ENCODE measurements around the gene ZDHHC19.
"Not testable (repeated sequence)": the region's sequence is repeated elsewhere in the genome, so short reads cannot be mapped to it uniquely, and the experiment has no call there.

Gene ZDHHC19

GRCh38 chr3:196198771-196199753, 12.1 kb downstream of the ZDHHC19 start:
- no peak for DNase-seq

DNA sequence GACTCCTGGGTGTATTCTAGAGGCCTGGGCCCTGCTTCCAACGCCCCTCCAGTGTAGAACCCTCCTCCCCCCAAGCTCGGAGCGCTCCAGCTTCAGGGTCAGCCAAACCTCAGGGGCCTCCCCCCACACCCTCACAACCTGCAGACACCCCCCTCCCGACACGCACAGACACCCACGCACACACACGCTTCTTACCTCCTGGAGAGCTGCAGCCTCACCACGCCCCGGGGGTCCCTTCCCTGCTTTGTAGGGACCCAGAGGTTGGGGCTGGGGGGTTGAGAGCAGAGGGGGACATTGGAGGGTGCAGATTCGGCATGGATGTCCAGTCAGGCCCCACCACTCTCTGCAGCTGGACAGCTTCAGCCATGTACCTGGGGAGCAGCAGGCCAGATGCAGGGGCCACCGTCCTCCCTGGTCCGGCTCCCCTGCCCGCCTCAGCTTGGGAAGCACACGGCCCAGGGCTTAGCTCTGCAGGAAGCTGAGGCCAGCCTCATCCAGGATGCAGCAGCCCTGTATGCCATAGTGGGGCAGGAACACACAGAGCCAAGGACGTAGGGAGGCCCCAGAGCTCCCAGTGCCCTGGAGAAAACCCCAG, 13.0 kb downstream of the ZDHHC19 start:
- DNase-seq: no peak

DNA sequence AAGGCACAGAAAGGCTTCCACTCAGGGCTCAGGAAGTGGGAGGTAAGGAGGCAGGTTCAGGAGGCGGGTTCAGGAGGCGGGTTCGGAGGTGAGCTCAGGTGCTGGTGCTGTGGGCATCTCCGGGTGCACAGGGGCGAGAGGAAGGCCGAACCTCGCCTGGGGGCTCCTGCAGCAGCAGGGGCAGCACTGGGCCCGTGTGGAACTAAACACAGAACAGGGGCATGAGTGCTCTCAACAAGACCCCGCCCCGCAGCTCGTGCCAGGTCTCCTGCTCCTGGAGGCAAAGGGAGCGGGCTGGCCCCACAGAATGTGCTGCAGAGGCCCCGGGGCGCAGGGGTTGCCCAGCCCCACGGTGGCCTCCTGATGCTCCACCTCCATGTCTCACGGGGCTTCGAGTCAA, 13.7 kb downstream of the ZDHHC19 start:
- DNase-seq: no peak

DNA sequence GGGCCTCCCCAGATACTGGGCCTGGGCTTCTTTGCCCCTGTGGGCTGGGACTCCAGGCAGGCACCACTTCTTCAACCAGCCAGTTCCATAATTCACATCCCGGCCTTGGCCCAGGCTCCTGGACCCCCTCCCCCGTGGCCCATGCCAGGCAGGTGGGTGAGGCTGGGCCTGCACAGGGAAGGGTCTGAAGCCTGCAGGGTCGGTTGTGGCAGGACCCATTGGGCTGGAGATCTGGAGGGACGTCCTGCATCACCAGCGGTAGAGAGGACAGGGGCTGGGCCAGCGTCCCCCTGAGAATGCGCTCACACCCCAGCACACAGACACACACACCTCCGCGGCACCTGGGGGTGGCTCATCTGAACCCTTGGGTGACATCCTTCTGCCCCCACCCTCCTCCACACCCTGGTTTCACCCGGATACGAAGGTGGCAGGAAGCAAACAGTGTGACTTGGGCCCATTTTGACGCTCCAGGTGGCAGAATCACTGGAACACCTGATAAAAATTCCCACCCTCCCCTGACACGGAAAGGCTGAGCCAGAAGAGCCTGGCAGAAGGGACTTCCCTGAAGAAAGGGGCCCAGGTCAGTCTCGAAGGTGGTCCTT, 15.4 kb downstream of the ZDHHC19 start:
- DNase-seq: no peak

- DNase-seq: no peak
These were observed 16.7 kb downstream of the ZDHHC19 start for GRCh38 chr3:196194542-196194915.

GRCh38 chr3:196193736-196194541, 17.3 kb downstream of the ZDHHC19 start:
- DNase-seq: peak; percentile 48

GRCh38 chr3:196193133-196193735, 18.0 kb downstream of the ZDHHC19 start:
- DNase-seq: no peak

- no peak for DNase-seq
These were observed 18.6 kb downstream of the ZDHHC19 start for GRCh38 chr3:196192524-196193051.

DNA sequence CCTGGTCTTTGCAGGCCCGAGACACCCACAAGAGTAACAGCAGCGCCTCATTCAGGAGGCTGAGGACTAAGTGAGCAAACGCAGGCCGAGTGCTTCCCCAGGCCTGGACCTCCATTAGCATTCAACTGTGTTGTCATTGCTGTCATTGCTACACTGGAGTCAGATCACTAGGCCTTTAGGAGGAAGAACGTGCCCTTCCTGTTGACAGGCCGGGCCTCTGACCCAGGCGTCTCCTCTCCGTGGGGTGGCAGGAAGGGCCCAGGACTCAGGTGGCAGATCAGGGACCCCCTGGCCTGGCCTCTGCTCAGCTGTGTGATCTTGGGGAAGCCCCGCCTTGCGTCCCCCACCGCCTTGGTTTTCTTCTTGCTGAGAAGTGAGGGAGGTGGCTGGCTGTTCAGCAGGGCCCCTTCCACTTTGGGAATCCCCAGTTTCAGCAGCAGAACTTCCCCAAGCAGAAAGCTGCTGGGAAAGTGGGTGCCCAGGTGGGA, 19.1 kb downstream of the ZDHHC19 start:
- DNase-seq: peak; percentile 79

- no peak for DNase-seq
These were observed 21.4 kb downstream of the ZDHHC19 start for GRCh38 chr3:196189566-196190347.

GRCh38 chr3:196186651-196187573, 24.3 kb downstream of the ZDHHC19 start:
- no peak for DNase-seq

GRCh38 chr3:196184881-196185280, 26.3 kb downstream of the ZDHHC19 start:
- no peak for DNase-seq

GRCh38 chr3:196184169-196184432, 27.1 kb downstream of the ZDHHC19 start:
- not testable (repeated sequence) for DNase-seq

DNA sequence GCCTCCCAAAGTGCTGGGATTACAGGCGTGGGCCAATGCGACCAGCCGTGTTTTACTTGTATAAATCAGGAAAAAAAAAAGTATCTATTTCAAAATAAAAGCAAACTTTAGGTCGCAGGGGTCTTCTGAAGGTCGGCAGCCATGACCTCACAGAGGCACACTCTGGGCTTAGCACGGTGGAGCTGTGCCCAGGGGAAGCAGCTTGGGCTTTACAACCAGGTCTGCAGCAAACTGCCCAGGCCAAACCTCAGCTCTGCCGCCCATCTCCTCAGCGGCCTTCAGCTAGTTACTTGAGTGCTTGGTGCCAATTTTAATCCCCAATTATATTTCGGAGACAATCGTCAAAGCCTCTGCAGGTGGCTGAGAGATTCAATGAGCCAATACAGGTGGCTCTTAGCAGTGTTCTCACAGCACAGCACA, 30.1 kb downstream of the ZDHHC19 start:
- DNase-seq: no peak

GRCh38 chr3:196180346-196180745, 30.9 kb downstream of the ZDHHC19 start:
- no peak for DNase-seq

- DNase-seq: peak; percentile 85
These were observed 31.6 kb downstream of the ZDHHC19 start for GRCh38 chr3:196179380-196180308.

DNA sequence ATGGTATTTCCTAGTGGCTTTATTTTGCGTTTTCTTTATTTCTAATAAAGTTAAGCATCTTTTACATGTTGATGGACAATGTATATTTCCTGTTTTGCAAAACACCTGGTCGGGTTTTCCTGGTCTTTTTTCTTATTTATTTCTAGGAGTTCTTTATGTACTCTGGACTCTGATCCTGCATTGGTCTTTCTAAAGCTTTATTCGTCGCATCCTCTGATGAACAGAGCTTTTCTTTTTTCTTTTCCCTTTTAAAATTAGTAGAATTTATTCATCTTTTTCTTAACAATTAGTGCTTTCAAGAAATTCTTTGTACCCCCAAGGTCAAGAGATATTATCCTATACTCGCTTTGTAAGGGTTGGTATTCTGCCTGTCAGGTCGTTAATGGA, 32.2 kb downstream of the ZDHHC19 start:
- no peak for DNase-seq

DNA sequence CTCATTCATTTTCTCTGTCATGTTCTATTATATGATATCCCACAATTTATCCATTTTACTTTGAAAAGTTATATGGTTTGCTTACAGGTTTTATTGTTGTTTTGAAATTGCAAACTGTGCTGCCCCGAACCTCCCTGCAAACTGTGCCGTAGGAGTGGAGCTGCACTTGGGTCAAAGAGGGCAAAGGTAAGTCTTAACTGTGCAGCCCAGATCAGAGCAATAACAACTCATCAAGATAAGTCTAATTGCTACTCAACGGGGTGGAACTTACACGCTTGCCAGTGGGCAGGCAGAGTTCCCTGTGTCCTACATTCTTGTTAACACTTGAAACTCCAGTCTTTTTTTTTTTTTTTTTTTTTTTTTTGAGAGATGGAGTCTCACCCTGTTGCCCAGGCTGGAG, 33.2 kb downstream of the ZDHHC19 start:
- no peak for DNase-seq

- DNase-seq: no peak
These were observed 33.6 kb downstream of the ZDHHC19 start for GRCh38 chr3:196177567-196177966.

Data from CD4-positive, alpha-beta T cell treated with Interleukin-15 for 1 hour (primary cell).